GM19438 (cell line): ENCODE measurements around the gene SBK3.

Experiments used
- ATAC-seq: cut with Tn5 transposase; IDR thresholded peaks from one replicate; pipeline ENCODE4 v1.9.1; 2021; ENCODE audit warnings: low read depth; ENCODE audit not compliant: unreplicated experiment

The SBK3 gene

DNA sequence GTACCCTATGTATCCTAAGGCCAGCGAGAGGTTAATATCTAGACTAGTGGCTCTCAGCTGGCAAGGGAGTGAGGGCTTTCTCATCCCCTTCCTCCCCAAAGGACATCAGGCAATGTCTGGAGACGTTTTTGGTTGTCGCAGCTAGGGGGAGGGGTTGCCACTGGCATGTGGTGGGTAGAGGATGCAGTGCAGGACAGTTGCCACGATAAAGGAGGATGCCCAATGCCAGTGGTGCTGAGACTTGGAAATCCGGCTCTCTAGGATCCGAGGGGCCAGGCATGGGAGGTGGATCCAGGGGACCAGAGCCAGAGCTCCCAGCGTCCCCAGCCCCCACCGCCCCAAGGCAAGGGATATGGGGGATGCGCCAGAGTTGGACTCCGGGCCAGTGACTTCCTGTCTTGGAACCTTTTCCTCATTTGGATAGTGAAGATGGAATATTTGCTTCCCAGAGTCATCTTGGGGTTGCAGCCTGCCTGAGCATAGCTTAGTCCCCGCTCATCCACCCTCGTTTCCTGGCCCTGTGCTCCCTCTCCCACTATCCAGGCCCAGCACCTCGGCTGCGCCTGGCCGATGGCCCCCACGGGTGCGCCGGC lies 52.2 kb downstream of the SBK3 start:
- ATAC-seq: no peak

DNA sequence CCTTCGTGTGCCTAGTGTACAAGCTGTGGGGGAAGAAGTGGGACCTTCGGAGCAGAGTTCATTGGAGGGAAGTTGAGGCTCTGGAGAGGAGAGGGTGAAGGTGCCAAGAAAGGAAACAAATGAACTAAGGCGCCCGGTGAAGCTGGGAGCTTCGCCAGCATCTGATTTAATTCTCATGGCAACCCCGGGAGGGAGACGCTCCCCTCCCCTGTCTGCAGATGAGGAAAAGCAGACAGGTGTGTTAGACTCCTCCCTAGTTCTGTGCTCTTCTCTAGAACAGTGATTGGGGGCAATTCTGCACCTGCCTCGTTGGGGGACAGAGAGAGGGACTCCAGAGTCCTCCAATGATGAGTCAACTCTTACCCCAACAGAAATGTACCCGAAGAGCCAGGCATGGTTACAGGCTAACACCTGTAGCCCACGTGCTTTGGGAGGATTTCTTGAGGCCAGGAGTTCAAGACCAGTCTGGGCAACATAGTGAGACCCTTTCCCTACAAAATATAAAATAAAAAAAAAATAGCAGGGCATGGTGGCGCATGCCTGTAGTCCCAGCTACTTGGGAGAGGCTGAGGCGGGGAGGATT lies 52.9 kb downstream of the SBK3 start:
- ATAC-seq: no peak

DNA sequence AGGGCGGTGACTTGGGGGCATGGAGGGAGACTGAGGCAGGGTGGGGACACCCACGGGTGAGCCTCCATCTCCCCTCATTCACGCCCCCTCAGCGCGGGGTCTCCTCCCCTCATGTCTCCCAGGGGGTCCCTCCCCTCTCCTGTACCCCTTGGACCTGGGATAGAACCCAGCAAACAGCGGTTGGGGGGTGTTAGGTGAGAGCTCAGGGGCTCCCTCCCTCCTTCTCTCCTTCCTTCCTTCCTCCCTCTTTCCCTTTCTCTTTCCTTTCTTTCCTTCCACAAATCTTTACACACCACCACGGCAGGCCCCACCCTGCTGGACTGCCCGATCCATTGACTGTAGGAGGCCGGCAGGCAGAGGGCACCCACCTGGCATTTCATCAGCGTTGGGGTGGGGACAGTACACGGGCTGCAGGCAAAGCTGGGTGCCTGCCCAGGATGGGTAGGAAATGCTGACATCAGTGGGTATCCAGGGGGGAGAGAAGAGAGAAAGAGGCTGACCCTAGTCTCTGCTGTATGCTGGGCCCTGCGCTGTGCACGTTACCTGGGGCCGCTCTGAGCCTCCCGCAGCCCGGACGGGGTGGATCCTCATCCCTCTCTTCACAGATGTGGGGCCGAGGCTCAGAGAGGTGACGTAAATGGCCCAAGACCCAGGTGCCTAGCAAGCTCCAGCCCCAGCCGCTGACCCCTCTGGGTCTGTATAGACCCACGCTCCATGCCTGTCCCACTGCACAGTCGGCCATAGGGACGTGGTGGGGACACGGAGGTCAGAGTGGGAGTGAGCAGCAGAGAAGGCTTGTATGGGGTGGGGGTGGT lies 53.6 kb downstream of the SBK3 start:
- ATAC-seq: no peak
